ENCODE measurements around the gene PPARD.
A peak's percentile ranks its signal among the peaks of the same experiment; 100 is the strongest.
"Not testable (repeated sequence)": the region's sequence is repeated elsewhere in the genome, so short reads cannot be mapped to it uniquely, and the experiment has no call there.

PPARD gene

GRCh38 chr6:35406711-35407485 lies 64.5 kb downstream of the PPARD start:
- DNase-seq (ENCODE audit: low read depth) = no peak

DNA sequence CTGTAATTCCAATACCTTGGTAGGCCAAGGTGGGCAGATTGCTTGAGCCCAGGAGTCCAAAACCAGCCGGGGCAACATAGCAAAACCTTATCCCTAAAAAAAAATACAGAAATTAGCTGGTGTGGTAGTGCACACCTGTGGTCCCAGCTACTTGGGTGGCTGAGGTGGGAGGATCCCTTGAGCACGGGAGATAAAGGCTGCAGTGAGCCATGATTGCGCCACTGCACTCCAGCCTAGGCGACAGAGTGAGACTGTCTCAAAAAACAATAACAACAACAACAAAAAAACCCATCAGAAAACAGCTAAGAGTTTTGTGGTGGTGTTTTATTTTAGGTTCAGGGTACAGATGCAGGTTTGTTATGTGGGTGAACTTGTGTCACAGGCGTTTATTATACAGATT lies 66.9 kb downstream of the PPARD start:
- DNase-seq (ENCODE audit: low read depth) = no peak

DNA sequence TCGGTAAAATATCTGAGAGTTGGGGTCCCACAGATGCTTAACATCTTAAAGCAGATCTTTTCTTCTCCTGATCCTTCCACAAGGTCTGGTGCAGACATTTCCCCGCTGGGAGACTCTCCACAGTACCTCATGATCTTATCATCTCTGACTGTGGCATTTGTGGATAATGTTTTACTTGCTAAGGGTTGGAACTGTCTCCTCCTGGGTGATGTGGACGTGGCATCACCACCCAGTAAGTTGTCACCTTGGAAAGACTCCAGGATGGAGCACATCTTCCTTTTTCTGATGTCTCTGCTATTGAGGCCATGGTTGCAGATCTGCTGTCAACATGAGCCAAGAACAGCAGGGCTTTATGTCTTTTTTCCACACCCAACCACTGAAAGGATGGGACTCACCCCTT lies 67.8 kb downstream of the PPARD start:
- no peak for DNase-seq (ENCODE audit: low read depth)

DNA sequence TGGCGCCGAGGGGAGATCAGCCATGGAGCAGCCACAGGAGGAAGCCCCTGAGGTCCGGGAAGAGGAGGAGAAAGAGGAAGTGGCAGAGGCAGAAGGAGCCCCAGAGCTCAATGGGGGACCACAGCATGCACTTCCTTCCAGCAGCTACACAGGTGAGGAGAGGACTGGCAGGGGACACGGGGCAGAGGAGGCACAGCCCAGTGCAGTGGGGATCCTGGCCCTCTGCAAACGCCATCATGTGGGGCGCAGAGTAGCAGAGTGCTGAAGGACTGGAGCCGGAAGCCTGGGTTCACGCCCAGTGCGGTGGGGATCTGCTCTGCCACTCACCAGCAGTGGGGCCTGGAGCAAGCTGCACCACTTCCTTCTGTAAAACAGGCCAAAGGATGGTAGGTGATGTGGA lies 68.7 kb downstream of the PPARD start:
- no peak for DNase-seq (ENCODE audit: low read depth)

DNA sequence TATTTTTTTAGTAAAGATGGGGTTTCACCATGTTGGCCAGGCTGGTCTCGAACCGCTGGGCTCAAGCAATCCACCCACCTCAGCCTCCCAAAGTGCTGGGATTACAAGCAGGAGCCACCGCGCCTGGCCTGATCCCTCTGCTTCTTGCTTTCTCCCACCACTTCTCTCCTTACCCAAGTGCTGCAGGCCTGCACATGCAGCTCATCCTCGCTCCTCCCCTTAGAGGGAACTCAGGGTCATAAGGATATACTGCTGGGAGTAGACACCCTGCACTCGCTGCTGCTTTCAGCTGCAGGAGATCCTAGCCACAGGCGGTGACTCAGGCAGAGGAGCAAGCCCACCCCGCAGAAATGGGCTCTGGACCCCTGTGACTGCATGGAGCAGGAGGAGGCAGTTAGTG lies 69.7 kb downstream of the PPARD start:
- no peak for DNase-seq (ENCODE audit: low read depth)

DNA sequence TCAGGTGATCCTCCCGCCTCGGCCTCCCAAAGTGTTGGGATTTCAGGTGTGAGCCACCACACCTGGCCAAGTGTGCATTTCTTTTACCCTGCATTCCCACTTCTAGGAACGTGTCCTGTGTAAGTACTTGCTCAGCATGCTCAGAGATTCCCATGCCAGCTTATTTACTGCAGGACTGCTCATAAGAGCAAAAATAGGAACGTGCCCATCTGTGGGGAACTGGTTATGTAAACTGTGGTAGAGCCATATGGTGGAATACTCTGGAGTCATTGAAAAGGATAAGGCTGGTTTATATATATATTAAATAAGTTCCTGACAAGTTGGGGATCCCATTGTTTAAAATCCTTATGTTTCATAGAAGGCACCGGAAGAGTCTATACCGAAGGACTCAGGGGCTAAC lies 71.6 kb downstream of the PPARD start:
- DNase-seq (ENCODE audit: low read depth) = no peak

GRCh38 chr6:35415065-35415891 lies 72.9 kb downstream of the PPARD start:
- DNase-seq (ENCODE audit: low read depth) = peak; percentile 82

- DNase-seq (ENCODE audit: low read depth) = no peak
Measured at GRCh38 chr6:35417979-35418661, 75.8 kb downstream of the PPARD start.

- DNase-seq (ENCODE audit: low read depth) = no peak
Measured at GRCh38 chr6:35419417-35419816, 77.1 kb downstream of the PPARD start.

DNA sequence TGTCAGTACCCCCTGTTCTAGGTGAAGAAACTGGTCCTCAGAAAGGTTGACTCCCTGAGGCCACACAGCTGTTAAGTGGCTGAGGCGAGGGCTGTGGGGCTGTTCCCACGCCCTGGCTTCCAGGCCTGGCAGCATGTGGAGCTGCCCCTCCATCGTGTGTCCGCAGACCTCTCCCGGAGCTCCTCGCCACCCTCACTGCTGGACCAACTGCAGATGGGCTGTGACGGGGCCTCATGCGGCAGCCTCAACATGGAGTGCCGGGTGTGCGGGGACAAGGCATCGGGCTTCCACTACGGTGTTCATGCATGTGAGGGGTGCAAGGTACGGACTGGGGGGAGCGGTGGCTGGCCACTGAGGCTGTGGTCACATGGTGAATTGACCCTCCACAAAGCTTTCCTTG lies 77.6 kb downstream of the PPARD start:
- no peak for DNase-seq (ENCODE audit: low read depth)

- DNase-seq (ENCODE audit: low read depth) = peak; percentile 48
Measured at GRCh38 chr6:35425284-35425683, 82.9 kb downstream of the PPARD start.

GRCh38 chr6:35426074-35426473 lies 83.7 kb downstream of the PPARD start:
- DNase-seq (ENCODE audit: low read depth) = no peak

DNA sequence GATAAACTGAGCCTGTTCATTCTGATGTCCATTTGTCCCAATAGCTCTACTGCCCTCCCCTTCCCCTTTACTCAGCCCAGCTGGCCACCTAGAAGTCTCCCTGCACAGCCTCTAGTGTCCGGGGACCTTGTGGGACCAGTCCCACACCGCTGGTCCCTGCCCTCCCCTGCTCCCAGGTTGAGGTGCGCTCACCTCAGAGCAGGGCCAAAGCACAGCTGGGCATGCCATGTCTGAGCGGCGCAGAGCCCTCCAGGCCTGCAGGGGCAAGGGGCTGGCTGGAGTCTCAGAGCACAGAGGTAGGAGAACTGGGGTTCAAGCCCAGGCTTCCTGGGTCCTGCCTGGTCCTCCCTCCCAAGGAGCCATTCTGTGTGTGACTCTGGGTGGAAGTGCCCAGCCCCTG lies 85.1 kb downstream of the PPARD start:
- DNase-seq (ENCODE audit: low read depth) = no peak

GRCh38 chr6:35427851-35428321 lies 85.5 kb downstream of the PPARD start:
- DNase-seq (ENCODE audit: low read depth) = peak; percentile 47

DNA sequence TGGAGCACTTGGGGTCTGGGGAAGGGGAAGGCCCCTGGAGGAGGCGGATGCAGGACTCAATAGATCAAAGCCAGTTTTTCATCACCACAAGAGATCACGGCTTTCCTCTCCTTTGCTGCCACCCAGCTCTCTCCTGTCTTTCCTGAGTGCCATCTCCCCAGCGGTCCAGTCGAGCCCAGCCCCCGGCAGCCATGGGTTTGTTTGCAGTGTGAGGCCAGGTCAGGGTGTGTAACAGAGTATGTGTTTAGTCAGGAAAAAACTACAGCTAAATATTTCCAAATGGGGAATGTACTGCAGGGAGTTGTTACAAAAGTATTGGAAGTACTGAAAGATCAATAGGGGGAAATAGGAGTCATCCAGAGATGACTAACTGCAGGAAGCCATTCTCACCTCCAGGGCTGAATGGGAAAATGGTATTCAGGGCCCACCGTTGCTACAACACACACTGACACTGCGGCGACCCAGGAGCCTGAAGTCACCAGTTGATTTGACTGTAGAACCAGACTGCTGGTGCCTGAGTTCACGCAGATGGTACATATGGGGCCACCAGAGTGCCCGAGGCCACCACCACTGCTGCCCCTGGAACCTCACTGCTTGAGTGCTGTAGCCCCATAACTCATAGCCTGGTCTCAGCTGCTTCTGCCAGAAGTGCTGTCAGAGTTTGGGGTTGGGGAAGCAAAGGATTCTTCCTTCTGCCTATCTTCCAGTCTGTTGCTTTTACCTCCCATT lies 86.2 kb downstream of the PPARD start:
- no peak for DNase-seq (ENCODE audit: low read depth)

DNA sequence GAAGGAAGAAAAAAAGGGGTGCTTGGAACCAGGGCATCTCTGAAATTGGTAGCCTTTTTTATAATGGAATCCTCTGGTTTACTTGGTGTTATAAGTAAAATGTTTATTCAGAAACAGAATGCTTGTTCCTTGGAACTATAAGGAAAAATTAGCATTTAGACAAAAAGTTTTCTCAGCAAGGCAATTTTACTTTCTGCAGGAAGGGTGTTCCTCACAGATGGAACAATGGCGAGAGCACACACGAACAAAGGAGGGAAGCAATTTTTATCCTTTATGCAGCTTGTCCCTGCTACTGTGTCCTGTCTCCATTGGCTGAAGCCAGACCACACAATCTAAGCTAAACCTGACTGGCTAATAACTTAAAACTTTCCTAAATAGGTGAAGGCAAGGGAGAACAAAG lies 87.1 kb downstream of the PPARD start:
- DNase-seq (ENCODE audit: low read depth) = no peak

DNA sequence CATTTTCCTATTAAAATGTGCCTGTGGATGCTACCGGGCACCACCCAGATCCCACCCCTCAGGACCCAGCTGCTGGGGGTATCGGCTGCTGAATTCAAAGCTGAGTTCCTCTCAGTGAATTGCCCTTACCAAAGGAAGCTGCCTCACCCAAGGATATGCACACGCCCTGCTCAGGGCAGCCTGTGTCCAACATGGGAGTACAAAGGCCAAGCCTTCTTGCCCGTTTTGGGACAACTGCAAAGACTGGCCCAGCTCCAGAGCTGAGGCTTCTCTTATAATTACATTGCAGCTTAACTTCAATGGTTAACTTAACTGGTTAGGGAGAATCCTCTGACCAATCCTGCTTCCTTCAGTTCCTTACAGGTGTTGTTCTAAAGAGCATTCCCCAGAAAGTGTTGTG lies 89.9 kb downstream of the PPARD start:
- no peak for DNase-seq (ENCODE audit: low read depth)

DNA sequence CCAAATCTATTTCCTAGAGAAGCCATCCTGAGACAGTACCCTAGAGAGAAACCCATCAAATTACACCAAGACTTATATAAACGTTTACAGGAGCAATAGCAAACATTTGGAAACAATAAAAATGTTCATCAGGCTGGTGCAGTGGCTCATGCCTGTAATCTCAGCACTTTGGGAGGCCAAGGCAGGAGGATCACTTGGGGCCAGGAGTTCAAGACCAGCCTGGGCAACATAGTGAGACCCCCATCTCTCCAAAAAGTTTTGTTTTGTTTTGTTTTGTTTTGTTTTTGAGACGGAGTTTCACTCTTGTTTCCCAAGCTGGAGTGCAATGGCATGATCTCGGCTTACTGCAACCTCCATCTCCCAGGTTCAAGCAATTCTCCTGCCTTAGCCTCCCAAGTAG lies 90.3 kb downstream of the PPARD start:
- DNase-seq (ENCODE audit: low read depth) = not testable (repeated sequence)

- DNase-seq (ENCODE audit: low read depth) = no peak
Measured at GRCh38 chr6:35435074-35435837, 92.9 kb downstream of the PPARD start.

GRCh38 chr6:35436071-35436857 lies 93.9 kb downstream of the PPARD start:
- no peak for DNase-seq (ENCODE audit: low read depth)

Measured in stromal cell of bone marrow (primary cell).